GM12892 (cell line): Measurements from ENCODE around the gene ZNF385C.

Experiments used
- POLR2A ChIP-seq: IDR thresholded peaks from 2 replicates; pipeline ENCODE4 v1.6.1; 2011; ENCODE audit warnings: low read depth, low read length, control low read depth
- POLR2AphosphoS5 ChIP-seq: IDR thresholded peaks from 2 replicates; pipeline ENCODE4 v1.6.1; 2011; ENCODE audit warnings: low read depth, low read length, control low read depth

DNA sequence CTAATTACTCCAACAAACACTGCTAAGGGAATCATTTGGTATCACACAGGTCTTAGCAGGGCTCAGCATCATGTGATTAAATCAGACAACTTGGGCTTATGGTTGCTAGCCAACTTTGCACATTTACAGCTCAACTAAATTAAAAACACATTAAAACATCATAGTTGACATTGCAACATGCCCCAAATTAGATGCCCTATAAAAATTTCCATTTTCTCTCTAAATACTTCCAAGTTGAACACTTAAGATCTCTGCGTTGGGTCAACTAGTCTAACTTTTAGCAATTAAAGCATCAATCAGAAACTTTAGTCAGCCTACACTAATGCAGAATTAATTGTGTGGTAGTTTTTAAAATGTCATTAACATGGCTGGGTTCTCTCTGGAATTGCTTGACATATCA, 93.1 kb downstream of the ZNF385C start:
- TF ChIP-seq POLR2AphosphoS5 = no peak
- no peak for TF ChIP-seq POLR2A
